Fibroblast of the aortic adventitia (primary cell): ENCODE measurements around the gene UBTF. TPM values are rescaled to one million over a fixed set of nuclear protein-coding genes. Genes with fewer than 3 reads are reported as not detected.

ENCODE experiments used
- DNase-seq: peaks from one replicate; pipeline ENCODE4 v3.0.0-alpha.2; 2010; ENCODE audit warnings: low read depth
- H3K4me3 ChIP-seq: 2 replicates; pipeline ENCODE4 v1.5.1; 2011; ENCODE audit warnings: low read depth, mild to moderate bottlenecking, control low read depth, low read length, moderate library complexity
- CTCF ChIP-seq: IDR thresholded peaks from 2 replicates; pipeline ENCODE4 v1.5.1; 2011; ENCODE audit warnings: mild to moderate bottlenecking, low read length, control low read depth, inconsistent platforms; ENCODE audit not compliant: insufficient read depth
- total RNA-seq: library from RNA; depleted of rRNA; stranded (reverse); fragments of >200 nt; gene quantifications from 2 replicates; pipeline ENCODE4 v1.2.3, GENCODE V29; 2012; ENCODE audit warnings: low replicate concordance

UBTF gene
- total RNA-seq, 1 donor: 64.2 TPM

DNA sequence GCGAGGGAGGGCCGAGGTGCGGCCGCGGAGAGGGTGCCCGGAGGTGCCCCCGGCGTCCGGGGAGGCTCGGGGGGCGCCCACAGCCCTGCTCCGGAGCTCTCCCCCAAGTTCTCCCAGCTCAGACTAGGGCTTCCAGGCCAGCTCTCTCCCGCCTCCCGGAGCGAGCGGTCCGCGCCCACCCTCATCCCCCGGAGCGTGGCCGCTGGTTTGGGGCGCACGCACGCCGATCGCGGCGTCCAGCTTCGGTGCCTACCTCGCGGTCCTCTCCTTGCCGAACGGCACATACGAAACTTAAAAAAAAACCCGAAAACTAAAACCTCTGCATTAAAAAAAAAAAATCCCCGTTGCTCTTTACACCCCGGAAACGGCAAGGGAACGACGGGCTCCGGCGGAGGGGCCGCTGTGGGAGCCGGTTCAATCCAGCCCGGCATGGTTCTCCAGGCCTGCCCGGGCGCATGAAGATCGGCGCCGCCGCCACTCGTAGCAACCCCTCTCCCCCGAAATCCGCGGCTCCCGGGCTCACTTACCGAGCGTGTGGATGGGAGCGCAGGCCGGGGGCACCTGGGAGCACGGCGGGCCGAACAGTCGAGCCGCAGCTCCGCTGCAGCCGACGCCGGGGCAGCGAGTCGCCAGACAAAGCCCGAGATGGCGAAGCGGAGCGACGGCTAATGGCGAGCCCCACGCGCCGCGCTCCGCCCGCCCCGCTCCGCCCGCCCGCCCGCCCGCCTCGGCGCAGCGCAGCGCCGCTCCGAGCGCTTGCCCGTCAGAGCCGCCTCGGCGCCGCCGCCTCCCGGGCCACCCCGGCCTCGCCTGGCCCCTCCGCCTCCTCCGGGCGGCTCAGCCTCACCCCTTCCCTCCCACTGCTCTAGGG, 973 bp upstream of the UBTF start:
- H3K4me3 ChIP-seq: peak overlapping the region; percentile 85
- peak; percentile 61 for DNase-seq
- no peak for TF ChIP-seq CTCF

DNA sequence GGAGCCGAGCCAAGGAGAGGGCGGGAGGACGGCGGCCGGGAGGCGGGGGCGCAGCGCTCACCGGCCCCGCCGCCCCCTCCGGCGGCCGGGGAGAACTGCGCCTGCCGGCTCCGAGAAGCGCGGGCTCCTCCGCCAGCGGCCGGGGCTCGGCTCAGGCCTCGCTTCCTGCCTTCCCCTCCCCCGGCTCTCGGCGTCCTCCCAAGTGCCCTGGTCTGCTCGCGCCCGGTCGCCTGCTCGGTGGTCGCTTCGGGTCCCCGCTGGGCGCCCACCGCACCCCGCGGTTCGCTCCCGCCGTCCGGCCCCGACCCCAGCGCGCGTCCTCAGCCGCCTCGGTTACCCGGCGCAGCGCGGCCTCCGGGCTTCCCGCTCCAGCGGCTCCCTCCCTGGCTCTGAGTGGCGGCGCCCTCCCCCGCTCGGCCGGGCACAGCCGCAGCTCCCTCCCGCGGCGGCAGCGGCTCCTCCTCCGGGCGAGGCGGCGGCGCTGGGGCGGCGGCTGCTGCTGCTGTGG, 313 bp downstream of the UBTF start:
- peak overlapping the region; percentile 85 for H3K4me3 ChIP-seq
- DNase-seq: peak; percentile 54
- TF ChIP-seq CTCF: peak; percentile 44

- H3K4me3 ChIP-seq: peak overlapping the region; percentile 85
- TF ChIP-seq CTCF: peak; percentile 53
- DNase-seq: peak; percentile 82
These were observed 949 bp downstream of the UBTF start for GRCh38 chr17:44218344-44219107.

DNA sequence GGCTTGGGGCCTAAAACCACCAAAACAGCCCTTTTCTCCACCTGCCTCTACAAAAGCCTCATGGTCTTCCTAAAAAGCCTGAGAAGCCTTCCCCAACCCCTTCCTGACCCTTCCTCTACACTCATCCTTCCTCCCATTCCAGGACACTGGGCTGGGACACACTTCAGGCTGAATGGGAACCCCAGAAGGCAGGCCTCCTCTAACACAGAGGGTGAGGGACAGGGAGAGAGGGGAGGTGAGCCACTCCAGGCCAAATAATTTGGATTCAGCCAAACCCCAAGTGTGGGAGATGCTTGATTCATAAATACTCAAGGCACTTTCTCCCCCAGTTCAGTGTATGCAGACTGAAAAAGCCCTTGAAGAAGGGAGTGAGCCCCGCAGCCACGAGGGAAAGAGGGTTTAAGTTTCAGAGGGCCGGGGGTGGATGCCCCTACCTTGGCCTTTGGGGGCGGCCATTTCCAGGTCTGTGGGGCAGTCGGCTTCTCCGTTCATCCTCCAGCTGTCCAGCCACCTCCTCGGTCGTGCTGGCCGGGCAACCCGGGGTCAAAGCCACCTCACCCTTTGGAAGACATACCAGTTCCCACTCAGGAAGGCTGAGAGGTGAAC, 1.6 kb downstream of the UBTF start:
- peak overlapping the region; percentile 78 for H3K4me3 ChIP-seq
- DNase-seq: no peak
- TF ChIP-seq CTCF: no peak

GRCh38 chr17:44216694-44217093, 2.8 kb downstream of the UBTF start:
- no peak for TF ChIP-seq CTCF
- no peak for DNase-seq
- no peak overlapping the region for H3K4me3 ChIP-seq

DNA sequence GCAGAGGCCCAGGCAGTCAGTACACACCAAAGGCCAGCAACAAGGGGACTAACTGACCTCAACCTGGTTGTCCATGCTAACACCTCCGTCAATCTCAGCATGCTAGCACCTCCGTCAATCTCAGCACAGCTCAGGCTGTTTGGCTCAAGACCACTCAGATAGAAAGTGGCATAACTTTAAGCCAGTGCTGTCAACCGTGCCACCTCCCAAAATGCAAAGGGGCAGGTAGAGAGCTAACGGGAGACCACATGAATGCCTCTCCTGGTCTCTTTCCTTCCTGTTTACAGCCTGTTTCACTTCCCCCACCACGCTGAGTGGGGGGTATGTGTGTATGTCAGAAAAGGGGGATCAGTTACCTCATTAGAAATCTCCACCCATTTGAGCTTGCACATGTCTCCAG, 3.3 kb downstream of the UBTF start:
- H3K4me3 ChIP-seq: no peak overlapping the region
- DNase-seq: no peak
- TF ChIP-seq CTCF: no peak
